Spleen (tissue), 11 donors: ENCODE measurements around the gene PRKCE. TPM values are rescaled to one million over a fixed set of nuclear protein-coding genes. Genes with fewer than 3 reads are reported as not detected.

Experiments
- DNase-seq: peaks from one replicate; pipeline ENCODE4 v3.0.0-alpha.2; 2020
- H3K27ac ChIP-seq, 8 donors: fragments of 200-600 bp; sonication (generic) in 7 of 8; 1 replicate in 4 of 8; 2 replicates in 4 of 8; pipeline versions ENCODE4 v1.5.0 to v1.8.0; 2016 to 2021; ENCODE audit warnings: inconsistent platforms in 4 of 8, mild to moderate bottlenecking in 4 of 8, moderate library complexity in 1 of 8
- H3K27me3 ChIP-seq, 7 donors: fragments of 200-600 bp; sonication (generic) in 6 of 7; replicated peaks in 1 of 7; 1 replicate in 4 of 7; 2 replicates in 3 of 7; pipeline versions ENCODE4 v1.5.0 to v1.8.0; 2016 to 2021; ENCODE audit warnings: inconsistent platforms in 3 of 7, mild to moderate bottlenecking in 1 of 7
- H3K36me3 ChIP-seq, 6 donors: fragments of 200-600 bp; sonication (generic) in 5 of 6; 1 replicate in 4 of 6; 2 replicates in 2 of 6; pipeline versions ENCODE4 v1.5.0 to v1.8.0; 2016 to 2021; ENCODE audit warnings: inconsistent platforms in 2 of 6
- H3K4me1 ChIP-seq, 6 donors: fragments of 200-600 bp; sonication (generic) in 5 of 6; 1 replicate in 3 of 6; 2 replicates in 3 of 6; pipeline versions ENCODE4 v1.5.0 to v1.8.0; 2016 to 2021; ENCODE audit warnings: inconsistent platforms in 3 of 6
- H3K4me3 ChIP-seq, 8 donors: fragments of 200-600 bp; sonication (generic) in 7 of 8; 1 replicate in 4 of 8; 2 replicates in 4 of 8; pipeline versions ENCODE4 v1.5.0 to v1.8.0; 2016 to 2021; ENCODE audit warnings: inconsistent platforms in 4 of 8, mild to moderate bottlenecking in 4 of 8, moderate library complexity in 2 of 8
- H3K9me3 ChIP-seq, 8 donors: fragments of 200-600 bp; sonication (generic) in 7 of 8; 1 replicate in 4 of 8; 2 replicates in 4 of 8; pipeline versions ENCODE4 v1.5.0 to v1.8.0; 2016 to 2021; ENCODE audit warnings: inconsistent platforms in 4 of 8
- POLR2A ChIP-seq, 3 donors: fragments of 450-650 bp; IDR thresholded peaks; one replicate each; pipeline ENCODE4 v1.5.1; 2017; ENCODE audit warnings: antibody characterized with exemption in 3 of 3, mild to moderate bottlenecking in 1 of 3
- POLR2AphosphoS5 ChIP-seq, 3 donors: sonication (generic); formaldehyde crosslinking; IDR thresholded peaks; one replicate each; pipeline ENCODE4 v1.5.1; 2017; ENCODE audit warnings: antibody characterized with exemption in 3 of 3
- WGBS, 5 donors: extraction: QIAGEN DNeasy Blood & Tissue Kit in 3 of 5; methylation state at CpG; one replicate each; pipeline versions ENCODE4 v1.1.5 to v1.1.7; 2013 to 2018; 5-methylcytosine and 5-hydroxymethylcytosine counted together
- intact Hi-C: fragments of 100-400 bp; cut with DNase I; formaldehyde crosslinking; loops from one replicate; pipeline ENCODE4 v1.15.0; 2023; ENCODE audit warnings: low total_unique reads
- polyA plus RNA-seq, 3 donors: library from polyadenylated mRNA; stranded (reverse); fragments of 200-250 nt; gene quantifications; one replicate each; pipeline ENCODE4 v1.2.1, GENCODE V29; 2013
- total RNA-seq, 7 donors: library from RNA; depleted of rRNA in 3 of 7; stranded (reverse); fragments of >200 nt in 3 of 7; fragmentation: NEBNext Ultra II Directional in 4 of 7; extraction: Animal tissue kit (Norgen Biotek cat#: 25700) in 4 of 7; gene quantifications; one replicate each; pipeline versions ENCODE4 v1.1.0 to v1.2.1, GENCODE V29; 2016 to 2021
- TF ChIP-seq, protein P1 (sequence below), 11 experiments: fragments of 200-600 bp in 7 of 11; fragments of 450-650 bp in 4 of 11; sonication (generic) in 4 of 11; IDR thresholded peaks in 8 of 11; conservative IDR thresholded peaks in 3 of 11; 1 replicate in 7 of 11; 2 replicates in 4 of 11; pipeline versions ENCODE4 v1.4.0 to v1.8.0; 2016 to 2021; ENCODE audit warnings: antibody characterized with exemption in 11 of 11, inconsistent platforms in 4 of 11, mild to moderate bottlenecking in 1 of 11
- donor health status: healthy with polysubstance abuse.
- donor health status: DM: no; HTN: no; CAD: no; lungs with moderate emphysema.
- donor health status: DM: no; HTN: no; CAD: no.
- donor health status: Bipolar disorder and iron deficiency.
- donor health status: healthy.
- donor health status: DM: no; HTN: no; CAD: no.
- donor health status: DM: yes; HTN: yes; CAD: no.

PRKCE gene
- total and polyA plus RNA-seq, 10 donors: 2.5 to 43.6 (median 18.8) TPM

GRCh38 chr2:45684756-45685155, 33.3 kb downstream of the PRKCE start:
- Histone ChIP-seq H3K4me3 (no peak overlapping the region), H3K36me3 (no peaks in the 10 kb centered on the region), H3K4me1 (peaks cover 0 to 42% (median 12%) of the 10 kb centered on the region in 6 donors), H3K27me3 (no peaks in the 10 kb centered on the region), H3K27ac (no peak overlapping the region), H3K9me3 (no peaks in the 10 kb centered on the region)
- WGBS, 5 donors: 82 to 92% (median 87%) methylated on average over 6 of the region's 6 CpGs
- no peak for DNase-seq
- TF ChIP-seq, protein P1, sequence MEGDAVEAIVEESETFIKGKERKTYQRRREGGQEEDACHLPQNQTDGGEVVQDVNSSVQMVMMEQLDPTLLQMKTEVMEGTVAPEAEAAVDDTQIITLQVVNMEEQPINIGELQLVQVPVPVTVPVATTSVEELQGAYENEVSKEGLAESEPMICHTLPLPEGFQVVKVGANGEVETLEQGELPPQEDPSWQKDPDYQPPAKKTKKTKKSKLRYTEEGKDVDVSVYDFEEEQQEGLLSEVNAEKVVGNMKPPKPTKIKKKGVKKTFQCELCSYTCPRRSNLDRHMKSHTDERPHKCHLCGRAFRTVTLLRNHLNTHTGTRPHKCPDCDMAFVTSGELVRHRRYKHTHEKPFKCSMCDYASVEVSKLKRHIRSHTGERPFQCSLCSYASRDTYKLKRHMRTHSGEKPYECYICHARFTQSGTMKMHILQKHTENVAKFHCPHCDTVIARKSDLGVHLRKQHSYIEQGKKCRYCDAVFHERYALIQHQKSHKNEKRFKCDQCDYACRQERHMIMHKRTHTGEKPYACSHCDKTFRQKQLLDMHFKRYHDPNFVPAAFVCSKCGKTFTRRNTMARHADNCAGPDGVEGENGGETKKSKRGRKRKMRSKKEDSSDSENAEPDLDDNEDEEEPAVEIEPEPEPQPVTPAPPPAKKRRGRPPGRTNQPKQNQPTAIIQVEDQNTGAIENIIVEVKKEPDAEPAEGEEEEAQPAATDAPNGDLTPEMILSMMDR (IDR thresholded peaks at IDR 0.05 in 8 of 11, conservative IDR thresholded peaks at IDR 0.05 in 3 of 11): no peak
- TF ChIP-seq POLR2AphosphoS5 (IDR thresholded peaks at IDR 0.05) (no peak), POLR2A (IDR thresholded peaks at IDR 0.05) (no peak)
- intact Hi-C loops: no loop called here

DNA sequence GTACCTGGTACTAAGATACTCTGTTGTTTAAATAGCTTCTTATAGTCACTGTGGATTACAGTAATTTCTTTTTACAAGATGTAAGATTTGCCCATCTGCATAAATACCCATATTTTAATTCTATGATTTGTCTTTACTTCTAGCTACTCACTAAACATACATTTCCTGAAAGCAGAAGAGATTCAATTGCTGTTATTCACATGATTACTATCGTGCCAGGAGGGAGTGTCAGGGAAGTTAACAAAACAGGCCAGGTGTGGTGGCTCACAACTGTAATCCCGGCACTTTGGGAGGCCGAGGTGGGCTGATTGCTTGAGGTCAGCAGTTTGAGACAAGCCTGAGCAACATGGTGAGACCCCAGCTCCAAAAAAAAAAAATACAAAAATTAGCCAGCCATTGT, 33.8 kb downstream of the PRKCE start:
- 75 to 90% (median 84%) methylated on average over 3 of the region's 3 CpGs for WGBS, 5 donors
- H3K27me3 ChIP-seq: no peaks in the 10 kb centered on the region
- intact Hi-C loops: no loop called here
- no peak for DNase-seq
- no peak overlapping the region for H3K4me3 ChIP-seq
- peaks cover 0 to 47% (median 17%) of the 10 kb centered on the region in 6 donors for H3K4me1 ChIP-seq
- no peaks in the 10 kb centered on the region for H3K36me3 ChIP-seq
- no peaks in the 10 kb centered on the region for H3K9me3 ChIP-seq
- H3K27ac ChIP-seq: no peak overlapping the region
- TF ChIP-seq POLR2A (IDR thresholded peaks at IDR 0.05) (no peak), POLR2AphosphoS5 (IDR thresholded peaks at IDR 0.05) (no peak)
- TF ChIP-seq, protein P1 (IDR thresholded peaks at IDR 0.05 in 8 of 11, conservative IDR thresholded peaks at IDR 0.05 in 3 of 11): no peak

DNA sequence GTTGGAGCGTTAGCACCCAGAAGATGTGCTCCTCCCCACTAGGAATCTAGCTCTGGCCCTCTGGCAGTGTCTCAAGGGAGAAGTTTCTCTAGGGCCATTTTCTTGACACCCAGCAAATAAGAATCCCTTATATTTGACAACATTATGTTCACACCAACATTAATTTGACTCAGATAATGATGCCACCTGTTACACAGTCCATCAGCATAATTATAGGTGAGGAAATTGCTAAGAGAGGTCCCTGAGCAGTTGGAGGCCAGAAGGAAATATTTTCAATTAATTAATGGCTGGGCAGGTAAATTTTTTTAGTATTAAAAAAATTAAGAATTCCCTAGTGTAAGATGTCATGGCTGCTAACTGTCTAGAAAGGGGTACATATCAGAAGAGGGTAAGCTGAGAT, 36.5 kb downstream of the PRKCE start:
- Histone ChIP-seq H3K9me3 (no peaks in the 10 kb centered on the region), H3K36me3 (no peaks in the 10 kb centered on the region), H3K27me3 (no peaks in the 10 kb centered on the region), H3K27ac (no peak overlapping the region), H3K4me1 (peaks cover 8 to 53% (median 26%) of the 10 kb centered on the region in 6 donors), H3K4me3 (no peak overlapping the region)
- WGBS, 5 donors: 94 to 100% (median 100%) methylated on average over 1 of the region's 1 CpG
- no peak for DNase-seq
- intact Hi-C loops: no loop called here
- TF ChIP-seq POLR2A (IDR thresholded peaks at IDR 0.05) (no peak), POLR2AphosphoS5 (IDR thresholded peaks at IDR 0.05) (no peak)
- TF ChIP-seq, protein P1 (IDR thresholded peaks at IDR 0.05 in 8 of 11, conservative IDR thresholded peaks at IDR 0.05 in 3 of 11): no peak

GRCh38 chr2:45688479-45689298, 37.2 kb downstream of the PRKCE start:
- 72 to 89% (median 87%) methylated on average over 4 of the region's 4 CpGs for WGBS, 5 donors
- DNase-seq: no peak
- no peak overlapping the region for H3K4me3 ChIP-seq
- intact Hi-C loops: no loop called here
- H3K27me3 ChIP-seq: no peaks in the 10 kb centered on the region
- no peaks in the 10 kb centered on the region for H3K36me3 ChIP-seq
- peaks cover 8 to 53% (median 26%) of the 10 kb centered on the region in 6 donors for H3K4me1 ChIP-seq
- H3K27ac ChIP-seq: no peak overlapping the region
- H3K9me3 ChIP-seq: no peaks in the 10 kb centered on the region
- TF ChIP-seq, protein P1 (IDR thresholded peaks at IDR 0.05 in 8 of 11, conservative IDR thresholded peaks at IDR 0.05 in 3 of 11): no peak
- no peak for TF ChIP-seq POLR2AphosphoS5 (IDR thresholded peaks at IDR 0.05)
- TF ChIP-seq POLR2A (IDR thresholded peaks at IDR 0.05): no peak
